Gastroesophageal sphincter (tissue), 3 donors: ENCODE results near the gene SYNE1.

Source experiments
- EP300 ChIP-seq: sonication (generic); formaldehyde crosslinking; IDR thresholded peaks from one replicate; pipeline ENCODE4 v1.6.1; 2017; ENCODE audit warnings: antibody characterized with exemption, mild to moderate bottlenecking
- POLR2A ChIP-seq, 2 donors: fragments of 450-650 bp; IDR thresholded peaks; one replicate each; pipeline ENCODE4 v1.6.1; 2017; ENCODE audit warnings: antibody characterized with exemption in 2 of 2, mild to moderate bottlenecking in 2 of 2, moderate library complexity in 1 of 2
- POLR2AphosphoS5 ChIP-seq: sonication (generic); formaldehyde crosslinking; IDR thresholded peaks from one replicate; pipeline ENCODE4 v1.6.1; 2017; ENCODE audit warnings: antibody characterized with exemption
- TF ChIP-seq, protein P1 (sequence below), 4 experiments: fragments of 200-600 bp in 2 of 4; fragments of 450-650 bp in 2 of 4; sonication (generic) in 1 of 4; IDR thresholded peaks; one replicate each; pipeline ENCODE4 v1.5.1; 2017 to 2019; ENCODE audit warnings: antibody characterized with exemption in 4 of 4, mild to moderate bottlenecking in 2 of 4, moderate library complexity in 2 of 4

DNA sequence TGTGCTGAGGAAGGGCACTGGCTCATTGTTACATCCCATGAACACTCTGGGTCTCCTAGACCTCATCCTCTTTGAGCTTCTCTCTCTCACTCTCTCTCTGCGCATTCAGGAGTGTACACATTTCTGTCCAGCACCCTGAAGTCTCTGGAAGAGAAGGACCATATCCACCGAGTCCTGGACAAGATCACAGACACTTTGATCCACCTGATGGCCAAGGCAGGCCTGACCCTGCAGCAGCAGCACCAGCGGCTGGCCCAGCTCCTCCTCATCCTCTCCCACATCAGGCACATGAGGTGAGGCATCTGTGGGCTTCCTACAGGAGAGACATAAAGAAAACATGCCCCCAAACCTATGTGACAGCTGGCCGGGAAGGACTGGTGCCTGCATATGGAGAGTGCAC lies 542.9 kb downstream of the SYNE1 start:
- TF ChIP-seq EP300 (no peak), POLR2A (IDR thresholded peaks at IDR 0.05) (no peak), POLR2AphosphoS5 (no peak)
- TF ChIP-seq, protein P1, sequence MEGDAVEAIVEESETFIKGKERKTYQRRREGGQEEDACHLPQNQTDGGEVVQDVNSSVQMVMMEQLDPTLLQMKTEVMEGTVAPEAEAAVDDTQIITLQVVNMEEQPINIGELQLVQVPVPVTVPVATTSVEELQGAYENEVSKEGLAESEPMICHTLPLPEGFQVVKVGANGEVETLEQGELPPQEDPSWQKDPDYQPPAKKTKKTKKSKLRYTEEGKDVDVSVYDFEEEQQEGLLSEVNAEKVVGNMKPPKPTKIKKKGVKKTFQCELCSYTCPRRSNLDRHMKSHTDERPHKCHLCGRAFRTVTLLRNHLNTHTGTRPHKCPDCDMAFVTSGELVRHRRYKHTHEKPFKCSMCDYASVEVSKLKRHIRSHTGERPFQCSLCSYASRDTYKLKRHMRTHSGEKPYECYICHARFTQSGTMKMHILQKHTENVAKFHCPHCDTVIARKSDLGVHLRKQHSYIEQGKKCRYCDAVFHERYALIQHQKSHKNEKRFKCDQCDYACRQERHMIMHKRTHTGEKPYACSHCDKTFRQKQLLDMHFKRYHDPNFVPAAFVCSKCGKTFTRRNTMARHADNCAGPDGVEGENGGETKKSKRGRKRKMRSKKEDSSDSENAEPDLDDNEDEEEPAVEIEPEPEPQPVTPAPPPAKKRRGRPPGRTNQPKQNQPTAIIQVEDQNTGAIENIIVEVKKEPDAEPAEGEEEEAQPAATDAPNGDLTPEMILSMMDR (IDR thresholded peaks at IDR 0.05): no peak
